Fibroblast of the aortic adventitia (primary cell): ENCODE measurements around the gene MLYCD. TPM values are rescaled to one million over a fixed set of nuclear protein-coding genes. Genes with fewer than 3 reads are reported as not detected.
"Not testable (repeated sequence)": the region's sequence is repeated elsewhere in the genome, so short reads cannot be mapped to it uniquely, and the experiment has no call there.

Experiments used
- DNase-seq: peaks from one replicate; pipeline ENCODE4 v3.0.0-alpha.2; 2010; ENCODE audit warnings: low read depth
- H3K4me3 ChIP-seq: 2 replicates; pipeline ENCODE4 v1.5.1; 2011; ENCODE audit warnings: low read depth, mild to moderate bottlenecking, control low read depth, low read length, moderate library complexity
- CTCF ChIP-seq: IDR thresholded peaks from 2 replicates; pipeline ENCODE4 v1.5.1; 2011; ENCODE audit warnings: mild to moderate bottlenecking, low read length, control low read depth, inconsistent platforms; ENCODE audit not compliant: insufficient read depth
- total RNA-seq: library from RNA; depleted of rRNA; stranded (reverse); fragments of >200 nt; gene quantifications from 2 replicates; pipeline ENCODE4 v1.2.3, GENCODE V29; 2012; ENCODE audit warnings: low replicate concordance

MLYCD gene
- total RNA-seq, 1 donor, result 3.3 TPM

- no peak for DNase-seq
- H3K4me3 ChIP-seq, result no peak overlapping the region
- no peak for TF ChIP-seq CTCF
These were observed 40.4 kb downstream of the MLYCD start for GRCh38 chr16:83939266-83939855.

GRCh38 chr16:83940119-83940518 is 41.2 kb downstream of the MLYCD start:
- DNase-seq, result no peak
- H3K4me3 ChIP-seq, result no peak overlapping the region
- no peak for TF ChIP-seq CTCF

- no peak for DNase-seq
- no peak overlapping the region for H3K4me3 ChIP-seq
- TF ChIP-seq CTCF, result no peak
These were observed 41.9 kb downstream of the MLYCD start for GRCh38 chr16:83940630-83941378.

- DNase-seq, H3K4me3 ChIP-seq: not testable (repeated sequence)
These were observed 42.6 kb downstream of the MLYCD start for GRCh38 chr16:83941546-83941945.

GRCh38 chr16:83942074-83942473 is 43.2 kb downstream of the MLYCD start:
- no peak for TF ChIP-seq CTCF
- no peak for DNase-seq
- no peak overlapping the region for H3K4me3 ChIP-seq

GRCh38 chr16:83942815-83943515 is 44.0 kb downstream of the MLYCD start:
- TF ChIP-seq CTCF, result no peak
- no peak overlapping the region for H3K4me3 ChIP-seq
- no peak for DNase-seq

GRCh38 chr16:83943516-83944050 is 44.7 kb downstream of the MLYCD start:
- no peak for DNase-seq
- no peak for TF ChIP-seq CTCF
- no peak overlapping the region for H3K4me3 ChIP-seq
